Measurements from ENCODE around the gene STOX2. TPM values are rescaled to one million over a fixed set of nuclear protein-coding genes. Genes with fewer than 3 reads are reported as not detected.

STOX2 gene
- total RNA-seq, 4 donors from 2014 or later: 2.1 to 9.0 (median 3.9) TPM

DNA sequence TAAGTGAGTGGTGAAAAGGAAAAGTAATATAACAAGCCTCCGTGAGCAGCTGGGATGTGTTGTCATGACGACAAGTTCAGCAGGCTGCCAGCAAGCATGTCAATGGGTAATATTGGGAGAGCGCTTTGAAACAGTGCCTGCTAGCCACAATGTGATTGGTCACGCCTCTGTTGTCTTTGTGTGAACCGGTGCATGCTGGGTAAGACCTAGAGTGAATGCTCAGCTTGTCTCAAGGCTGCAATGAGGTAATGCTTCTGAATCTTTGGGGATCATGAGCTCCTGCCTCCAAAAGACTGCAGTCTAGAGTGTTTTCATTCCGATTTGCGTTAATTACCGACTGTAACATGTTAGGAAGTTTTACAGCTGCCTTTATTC is 54.9 kb downstream of the STOX2 start:
- TF ChIP-seq, protein P1, sequence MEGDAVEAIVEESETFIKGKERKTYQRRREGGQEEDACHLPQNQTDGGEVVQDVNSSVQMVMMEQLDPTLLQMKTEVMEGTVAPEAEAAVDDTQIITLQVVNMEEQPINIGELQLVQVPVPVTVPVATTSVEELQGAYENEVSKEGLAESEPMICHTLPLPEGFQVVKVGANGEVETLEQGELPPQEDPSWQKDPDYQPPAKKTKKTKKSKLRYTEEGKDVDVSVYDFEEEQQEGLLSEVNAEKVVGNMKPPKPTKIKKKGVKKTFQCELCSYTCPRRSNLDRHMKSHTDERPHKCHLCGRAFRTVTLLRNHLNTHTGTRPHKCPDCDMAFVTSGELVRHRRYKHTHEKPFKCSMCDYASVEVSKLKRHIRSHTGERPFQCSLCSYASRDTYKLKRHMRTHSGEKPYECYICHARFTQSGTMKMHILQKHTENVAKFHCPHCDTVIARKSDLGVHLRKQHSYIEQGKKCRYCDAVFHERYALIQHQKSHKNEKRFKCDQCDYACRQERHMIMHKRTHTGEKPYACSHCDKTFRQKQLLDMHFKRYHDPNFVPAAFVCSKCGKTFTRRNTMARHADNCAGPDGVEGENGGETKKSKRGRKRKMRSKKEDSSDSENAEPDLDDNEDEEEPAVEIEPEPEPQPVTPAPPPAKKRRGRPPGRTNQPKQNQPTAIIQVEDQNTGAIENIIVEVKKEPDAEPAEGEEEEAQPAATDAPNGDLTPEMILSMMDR (IDR thresholded peaks at IDR 0.05; ENCODE audit: low read depth): no peak

DNA sequence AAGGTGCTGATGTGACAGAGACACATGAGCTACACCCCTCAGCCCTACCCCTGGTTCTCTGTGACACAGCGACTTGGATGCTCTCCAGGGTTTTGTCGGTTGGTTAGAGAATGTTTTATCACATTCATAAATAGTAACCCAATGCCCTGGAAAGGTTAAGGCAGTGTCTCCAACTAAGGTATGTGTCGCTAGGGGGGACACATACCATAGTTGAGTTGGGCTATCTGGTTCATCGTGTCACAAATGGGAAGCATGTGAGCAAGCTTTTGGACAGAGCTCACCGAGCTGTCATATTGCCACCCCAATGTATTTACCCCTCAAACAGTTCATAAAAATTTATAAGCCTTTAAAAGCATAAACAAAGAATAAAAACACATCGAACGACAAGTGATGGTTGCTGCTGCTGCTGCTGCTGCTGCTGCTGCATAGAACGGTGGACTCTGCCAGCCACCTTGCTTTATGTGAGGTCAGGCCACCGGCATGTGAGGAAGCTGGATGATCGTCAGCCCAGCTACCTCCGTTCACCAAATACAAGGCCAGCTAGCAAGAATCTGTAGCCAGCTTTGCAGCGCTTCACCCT is 55.9 kb downstream of the STOX2 start:
- TF ChIP-seq, protein P1 (IDR thresholded peaks at IDR 0.05; ENCODE audit: low read depth): no peak

DNA sequence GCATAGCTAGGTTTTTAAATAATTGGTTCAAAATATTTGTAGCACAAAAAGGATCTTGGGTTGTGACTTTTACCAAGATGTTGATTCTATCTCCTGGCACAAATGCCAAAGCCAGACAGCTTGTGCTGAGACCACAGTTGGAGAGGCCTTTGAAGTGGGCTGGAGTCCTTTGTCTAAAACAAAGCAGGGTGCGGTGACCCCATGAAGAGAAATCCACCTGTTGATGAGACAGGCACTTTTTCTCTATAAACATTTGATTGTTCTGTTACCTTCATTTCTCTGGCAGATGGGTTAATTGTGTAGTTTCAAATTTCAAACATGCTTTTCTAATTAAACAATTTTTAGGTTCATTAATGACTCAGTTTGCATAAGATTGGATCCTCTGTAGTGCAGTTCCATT is 56.7 kb downstream of the STOX2 start:
- TF ChIP-seq, protein P1 (IDR thresholded peaks at IDR 0.05; ENCODE audit: low read depth): no peak

DNA sequence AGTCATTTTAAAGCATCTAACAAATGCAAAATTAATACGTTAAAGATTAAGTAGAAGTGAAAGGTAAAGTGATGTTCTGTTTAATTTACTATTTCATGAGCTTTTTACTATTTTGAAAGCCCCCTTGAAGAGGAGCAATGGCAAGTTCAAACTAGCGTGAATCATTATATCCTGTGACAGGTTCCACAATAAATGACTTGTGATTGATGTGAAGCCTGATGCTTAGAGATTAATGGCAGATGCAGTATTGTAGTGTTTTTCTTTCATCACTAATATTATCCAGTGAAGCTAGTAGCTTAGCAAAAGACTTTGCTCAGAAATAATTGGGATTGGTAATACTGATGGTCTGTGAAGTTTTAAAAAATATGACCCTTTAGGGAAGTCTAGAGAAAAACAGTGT is 57.3 kb downstream of the STOX2 start:
- TF ChIP-seq, protein P1 (IDR thresholded peaks at IDR 0.05; ENCODE audit: low read depth): no peak

DNA sequence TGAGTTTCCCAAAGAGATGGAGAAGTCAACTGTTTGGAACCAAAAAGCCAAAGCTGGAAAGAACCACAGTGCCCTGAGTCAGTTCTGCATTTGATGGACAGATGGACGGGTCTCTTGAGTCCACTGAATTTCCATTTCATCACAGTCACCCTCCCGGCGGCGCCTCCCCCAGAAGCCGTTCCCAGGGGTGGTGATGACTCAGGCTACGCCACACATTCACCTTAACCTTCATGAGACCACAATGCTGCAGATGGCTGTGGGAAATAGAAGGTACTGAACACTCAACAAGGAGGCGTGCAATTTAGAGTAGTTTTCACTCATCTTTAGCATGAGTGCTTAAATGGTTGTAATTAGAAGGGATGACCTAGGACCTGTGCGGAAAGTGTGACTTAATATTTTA is 61.3 kb downstream of the STOX2 start:
- TF ChIP-seq, protein P1 (IDR thresholded peaks at IDR 0.05; ENCODE audit: low read depth): no peak

DNA sequence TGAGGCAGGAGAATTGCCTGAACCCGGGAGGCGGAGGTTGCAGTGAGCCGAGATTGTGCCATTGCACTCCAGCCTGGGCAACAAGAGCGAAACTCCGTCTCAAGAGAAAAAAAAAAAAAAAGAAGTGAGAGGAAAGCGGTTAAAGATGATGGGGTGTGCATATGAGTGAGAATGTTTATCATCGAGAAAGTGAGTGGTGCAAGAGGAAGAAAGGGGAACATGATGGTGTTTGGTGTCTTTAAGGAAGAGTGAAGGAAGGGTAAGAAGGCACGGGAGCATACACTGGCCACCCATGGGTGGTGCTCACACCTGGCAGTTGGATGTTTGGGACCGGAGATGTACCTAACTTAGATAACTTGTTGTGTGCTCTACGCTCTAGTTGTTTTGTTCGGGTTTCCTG is 62.2 kb downstream of the STOX2 start:
- TF ChIP-seq, protein P1 (IDR thresholded peaks at IDR 0.05; ENCODE audit: low read depth): no peak

DNA sequence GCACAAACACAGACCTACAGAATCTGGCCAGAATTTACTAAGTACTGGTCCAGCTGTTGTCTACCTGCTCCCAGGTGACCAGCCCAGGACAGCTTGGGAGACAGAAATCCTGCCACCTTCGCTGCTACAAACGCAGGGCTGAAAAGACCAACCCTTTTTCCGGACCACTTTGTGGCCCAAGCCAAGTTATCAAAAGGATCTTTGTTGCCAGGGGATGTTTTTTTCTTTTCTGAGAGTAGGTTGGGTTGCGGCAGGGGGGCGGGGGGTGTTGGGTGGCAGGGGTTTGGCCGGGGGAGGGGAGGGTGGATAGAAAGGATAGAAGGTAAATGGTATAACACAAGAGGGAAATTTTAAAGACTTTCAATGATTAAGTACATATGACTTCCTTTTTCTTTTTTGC is 63.4 kb downstream of the STOX2 start:
- TF ChIP-seq, protein P1 (IDR thresholded peaks at IDR 0.05; ENCODE audit: low read depth): no peak

Measured in subcutaneous adipose tissue (tissue), 4 donors.